GM21360 (cell line): ENCODE measurements around the gene GRAMD2A.

Source experiments
- ATAC-seq: cut with Tn5 transposase; IDR thresholded peaks from one replicate; pipeline ENCODE4 v1.9.1; 2021; ENCODE audit warnings: mild to moderate bottlenecking, moderate library complexity; ENCODE audit not compliant: unreplicated experiment

GRAMD2A gene

DNA sequence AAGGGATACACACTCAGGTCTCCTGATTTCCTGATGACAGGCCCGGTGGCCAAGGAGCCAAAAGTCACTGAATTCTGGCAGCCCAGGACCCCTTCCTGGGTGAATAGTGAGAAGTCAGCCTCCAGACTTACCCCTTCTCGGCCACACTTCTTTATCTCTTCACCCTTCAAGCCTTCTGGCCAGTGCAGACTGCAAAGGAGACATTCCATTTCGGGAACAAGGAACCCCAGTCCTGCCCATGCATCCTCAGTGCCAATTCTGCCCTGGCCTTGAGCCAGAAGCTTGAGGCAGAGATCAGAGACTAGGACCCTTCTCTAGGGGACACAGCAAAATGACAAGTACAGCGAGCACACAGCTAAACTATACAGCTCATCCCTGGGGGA lies 28.8 kb downstream of the GRAMD2A start:
- ATAC-seq = no peak

DNA sequence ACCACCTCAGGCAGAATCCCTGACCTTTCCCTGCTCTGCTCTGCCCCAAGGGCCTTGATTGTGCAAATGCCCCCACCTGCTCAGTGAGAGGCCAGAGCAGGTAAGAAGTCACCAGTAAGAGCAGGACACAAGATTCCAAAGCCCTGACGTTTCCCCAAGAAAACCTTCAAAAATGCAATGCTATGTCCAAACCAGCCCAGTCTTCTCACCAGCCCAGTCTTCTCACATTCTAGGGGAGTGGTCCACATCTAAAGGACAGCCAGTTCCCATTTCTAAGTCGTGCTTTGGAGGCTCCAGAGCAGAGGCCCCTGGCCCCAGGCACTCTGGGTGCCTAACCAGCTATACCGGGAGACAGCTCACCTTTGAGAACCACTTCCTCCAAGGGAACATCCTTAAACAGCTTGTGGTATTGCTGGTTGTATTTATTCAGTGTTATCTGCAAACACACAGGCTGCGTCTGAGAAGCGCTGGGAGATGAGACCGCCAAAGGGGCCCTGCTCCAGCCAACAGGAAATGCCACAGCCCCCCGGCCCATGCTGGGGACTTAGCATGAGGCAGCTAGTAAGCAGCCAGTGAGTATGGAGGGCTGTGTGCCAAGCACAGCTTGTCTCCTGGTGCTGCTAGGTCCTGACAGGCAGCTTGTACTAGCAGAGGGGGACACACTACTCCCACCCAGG lies 29.3 kb downstream of the GRAMD2A start:
- ATAC-seq = no peak

DNA sequence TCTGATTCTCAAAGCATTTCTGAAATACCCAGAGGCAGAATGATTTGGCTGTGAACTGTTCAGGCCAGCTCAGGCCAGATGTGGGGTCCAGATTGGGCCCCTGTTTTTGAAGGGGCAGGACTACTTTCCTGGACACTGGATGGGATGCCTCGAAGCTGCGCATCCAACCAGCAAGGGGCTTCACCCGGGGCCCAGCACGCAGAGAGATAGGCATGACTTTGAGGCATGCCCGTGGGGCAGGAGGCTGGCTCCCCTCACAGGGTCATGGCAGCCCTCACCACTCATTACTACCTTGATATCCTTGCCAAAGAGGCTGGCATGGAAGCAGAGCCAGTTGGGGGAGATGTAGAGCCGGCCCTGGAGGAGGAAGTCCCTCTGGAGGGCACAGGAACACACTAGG lies 30.1 kb downstream of the GRAMD2A start:
- ATAC-seq = no peak

DNA sequence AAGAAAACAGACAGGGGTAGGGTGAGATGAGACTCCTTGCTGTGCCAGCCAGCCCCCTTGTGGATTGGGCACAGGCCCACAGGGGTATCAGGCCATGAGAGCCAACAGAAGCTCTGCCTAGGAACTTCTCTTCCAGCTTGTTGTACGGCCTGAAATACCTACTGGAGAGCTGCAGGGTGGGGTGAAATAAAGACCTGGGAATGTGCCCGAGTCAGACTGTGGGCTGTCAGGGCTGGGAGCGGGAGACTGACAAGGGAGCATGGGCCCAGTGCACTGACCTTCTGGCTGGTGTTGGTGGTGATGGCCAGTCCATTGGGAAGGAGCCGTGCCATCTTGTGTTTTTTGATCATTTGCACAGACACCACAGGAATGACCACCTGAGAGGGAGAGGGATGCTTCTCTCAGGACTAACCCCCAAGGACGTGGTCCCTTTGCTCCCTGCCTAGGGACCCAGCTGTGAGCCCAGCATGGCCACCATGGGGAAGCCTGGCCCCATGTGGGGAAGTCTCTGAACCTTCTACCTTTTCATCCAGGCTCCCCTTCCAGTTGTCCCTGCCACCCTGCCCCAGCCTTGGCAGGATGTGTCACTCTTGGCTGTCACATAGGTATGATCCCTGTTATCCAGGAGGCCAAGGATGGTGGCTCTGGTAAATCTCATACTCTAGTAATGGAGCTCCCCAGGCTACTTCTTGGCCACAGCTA lies 30.7 kb downstream of the GRAMD2A start:
- ATAC-seq = no peak

DNA sequence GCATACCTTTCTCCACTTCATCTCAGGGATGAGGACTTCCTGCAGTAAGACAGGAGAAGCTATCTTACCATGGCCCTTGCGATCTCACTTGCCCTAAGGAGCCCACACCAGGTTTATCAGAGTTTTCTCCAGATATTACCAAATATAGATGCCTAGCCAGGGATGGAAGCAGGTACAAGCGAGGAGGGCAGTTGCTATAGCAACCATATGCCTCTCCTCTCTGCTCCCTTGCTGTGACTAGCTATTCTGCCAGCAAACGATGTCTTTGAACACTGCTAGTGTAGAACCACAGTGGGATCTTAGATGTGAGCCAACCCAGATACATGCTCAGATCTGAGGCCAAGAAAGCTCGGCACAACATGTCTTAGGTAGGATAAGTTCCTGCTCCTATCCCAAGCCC lies 33.9 kb downstream of the GRAMD2A start:
- ATAC-seq = no peak

DNA sequence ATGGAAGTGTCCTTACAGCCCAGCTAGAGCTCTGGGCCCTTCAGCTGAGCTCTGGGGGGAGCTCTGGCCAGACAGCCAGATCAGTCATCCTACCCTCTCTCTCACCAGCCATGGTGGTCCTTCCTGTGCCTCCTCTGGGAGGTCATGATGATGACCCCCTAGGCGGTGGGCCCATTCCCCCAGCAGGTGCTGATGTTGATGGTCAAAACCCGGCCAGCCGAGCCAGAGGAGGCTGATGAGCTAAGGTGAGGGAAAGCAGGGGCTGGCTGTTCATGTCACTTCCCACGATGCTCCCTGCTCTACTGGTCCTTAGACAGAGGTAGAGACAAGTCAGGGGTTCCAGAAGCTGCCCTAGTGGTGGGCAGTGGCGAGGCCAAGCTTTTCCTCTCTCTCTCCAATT lies 35.0 kb downstream of the GRAMD2A start:
- no peak for ATAC-seq

DNA sequence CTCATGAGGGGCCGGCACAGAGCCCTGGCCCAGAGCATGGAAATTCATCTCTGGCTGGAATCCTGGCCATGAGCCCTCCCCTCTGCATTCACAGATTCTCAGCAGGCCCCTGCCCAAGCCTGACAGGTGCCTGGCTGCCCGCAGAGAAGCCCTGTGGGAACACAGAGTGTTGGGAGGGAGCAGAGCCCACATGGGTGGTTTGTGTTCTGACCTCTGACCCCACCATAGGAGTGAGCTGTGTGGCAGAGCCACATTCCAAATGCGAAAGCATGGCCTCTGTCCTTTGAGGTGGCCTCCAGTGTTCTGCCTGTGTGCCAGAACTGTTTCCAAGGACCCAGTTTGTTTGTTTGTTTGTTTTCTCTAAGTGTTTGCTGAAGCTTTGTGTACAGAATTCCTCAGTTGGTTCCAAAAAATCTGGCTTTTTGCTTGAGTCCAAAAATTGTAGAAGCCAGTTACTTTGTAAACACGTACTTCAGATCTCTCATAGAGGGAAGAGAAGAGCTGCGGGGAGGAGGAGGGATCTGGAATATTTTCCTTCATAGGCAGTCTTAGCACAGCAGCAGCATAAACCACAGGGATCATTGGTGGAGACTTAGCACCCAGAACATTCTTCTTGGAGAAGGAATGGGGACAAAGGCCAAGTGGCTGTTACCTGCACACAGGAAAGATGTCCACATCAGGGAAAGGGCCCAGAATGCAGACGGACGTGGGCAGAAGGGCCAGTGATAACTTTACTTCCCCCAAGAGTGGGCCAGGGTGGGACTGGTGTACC lies 36.0 kb downstream of the GRAMD2A start:
- no peak for ATAC-seq

DNA sequence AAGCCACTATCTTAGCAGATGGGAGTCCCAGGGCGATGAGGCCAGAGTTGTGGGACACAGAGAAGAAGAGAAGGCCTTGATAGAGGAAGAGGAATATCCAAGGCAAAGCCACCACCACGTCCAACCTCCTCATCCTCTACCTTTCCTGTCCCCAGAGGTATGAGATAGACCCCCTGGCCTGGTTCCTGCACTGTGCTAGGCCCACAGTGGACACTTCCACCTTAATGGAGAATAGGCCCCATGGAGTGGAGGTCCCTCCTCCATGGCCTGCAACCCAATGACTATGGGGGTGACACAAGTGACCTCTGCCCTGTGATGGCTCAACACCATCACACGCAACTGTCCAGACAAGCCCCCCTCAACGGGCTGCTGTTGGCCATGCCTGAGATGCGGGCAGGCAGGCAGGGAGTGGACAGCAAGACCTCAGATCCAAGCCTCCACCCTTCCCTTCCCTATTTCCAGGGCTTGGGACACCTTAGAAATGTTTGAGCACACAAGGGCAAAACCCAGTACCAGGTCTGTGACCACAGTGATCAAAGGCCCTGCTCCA lies 36.8 kb downstream of the GRAMD2A start:
- no peak for ATAC-seq

DNA sequence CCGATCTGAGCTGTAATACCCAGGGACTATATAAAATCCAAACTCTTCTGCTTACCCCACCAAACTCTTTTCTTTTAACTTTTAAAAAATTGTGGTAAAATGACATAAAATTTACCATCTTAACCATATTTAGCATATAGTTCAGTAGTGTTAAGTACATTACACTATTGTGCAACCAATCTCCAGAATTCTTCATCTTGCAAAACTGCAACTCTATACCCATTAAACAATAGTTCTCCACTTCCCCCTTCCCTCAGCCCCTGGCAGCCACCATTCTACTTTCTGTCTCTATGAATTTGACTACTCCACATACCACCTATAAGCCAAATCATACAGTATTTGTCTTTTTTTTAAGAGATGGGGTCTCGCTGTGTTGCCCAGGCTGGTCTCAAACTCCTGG lies 40.7 kb downstream of the GRAMD2A start:
- ATAC-seq = no peak

DNA sequence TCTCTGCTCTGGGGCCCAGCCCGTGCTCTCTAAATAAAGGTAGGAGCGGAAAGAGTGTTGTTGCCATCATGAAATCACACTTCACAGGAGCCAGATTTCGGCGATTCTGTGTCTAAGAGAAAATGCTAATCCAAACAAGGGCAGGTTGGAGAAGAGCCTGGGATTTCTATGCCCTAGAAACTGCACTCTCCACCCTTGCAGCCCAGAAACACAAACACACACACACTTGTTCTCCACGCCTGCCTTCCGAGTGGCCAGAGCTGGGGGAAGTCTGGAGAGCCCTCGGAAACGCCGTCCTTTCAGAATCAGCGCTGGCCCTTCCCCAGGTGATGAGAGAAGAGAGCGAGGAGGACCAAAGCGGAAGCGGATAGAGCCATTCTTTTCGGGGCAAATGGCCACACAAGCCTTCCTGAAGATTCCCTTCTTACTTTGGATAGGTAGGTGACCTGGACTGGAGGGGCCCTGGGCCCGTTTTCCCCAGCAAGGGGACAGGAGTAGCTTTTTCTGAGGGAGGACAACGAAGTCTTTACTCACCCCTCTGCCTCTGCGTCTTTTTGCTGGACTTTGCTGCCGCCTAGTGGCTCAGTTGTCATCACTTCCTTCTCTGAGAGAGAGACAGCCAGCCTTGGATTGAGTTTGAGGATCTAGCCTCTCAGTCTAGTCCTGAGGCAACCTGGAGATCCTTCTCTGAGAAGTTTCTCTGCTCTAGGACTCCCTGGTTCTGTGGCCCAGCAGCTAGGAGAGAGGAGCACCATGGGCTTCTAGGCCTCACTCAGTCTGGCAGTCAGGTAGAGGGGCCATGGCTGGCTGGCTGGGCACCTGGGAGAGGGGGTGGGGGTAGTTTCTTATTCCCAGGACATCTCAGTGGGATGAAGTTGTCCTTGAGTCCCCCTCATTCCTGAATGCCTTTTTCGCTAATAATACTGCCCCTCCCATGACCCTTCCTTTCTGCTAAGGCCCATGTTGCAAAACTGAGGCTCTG lies 41.7 kb downstream of the GRAMD2A start:
- peak; percentile 74 for ATAC-seq

DNA sequence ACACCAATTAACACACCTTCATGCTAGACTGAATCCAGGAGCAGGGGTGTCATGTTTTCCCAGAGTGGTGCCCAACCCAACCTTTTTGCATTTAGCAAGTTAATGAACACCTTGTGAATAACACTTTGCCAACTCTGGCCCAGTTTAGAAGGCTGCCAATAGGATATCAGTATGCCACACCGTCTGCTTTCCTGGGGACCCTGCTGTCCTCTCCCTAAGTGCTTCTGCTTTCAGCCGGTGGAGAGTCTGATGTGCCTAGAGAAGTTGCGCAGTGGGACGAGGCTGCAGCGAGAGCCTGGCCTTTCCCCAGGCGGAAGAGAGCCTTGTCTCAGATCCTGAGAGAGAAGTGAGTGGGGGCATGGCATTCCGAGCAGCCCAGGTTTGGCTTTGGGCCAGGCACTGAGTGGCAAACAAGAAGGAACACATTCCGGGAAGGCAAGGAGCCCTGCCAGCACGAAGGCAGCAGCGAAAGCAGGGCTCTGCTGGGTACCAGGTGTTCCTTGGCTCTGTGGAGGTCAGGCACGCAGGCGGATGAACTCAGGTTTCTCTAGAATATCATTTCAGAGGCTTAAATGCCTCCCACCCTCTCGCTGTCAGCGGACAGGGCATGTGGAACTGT lies 42.5 kb downstream of the GRAMD2A start:
- ATAC-seq = no peak

DNA sequence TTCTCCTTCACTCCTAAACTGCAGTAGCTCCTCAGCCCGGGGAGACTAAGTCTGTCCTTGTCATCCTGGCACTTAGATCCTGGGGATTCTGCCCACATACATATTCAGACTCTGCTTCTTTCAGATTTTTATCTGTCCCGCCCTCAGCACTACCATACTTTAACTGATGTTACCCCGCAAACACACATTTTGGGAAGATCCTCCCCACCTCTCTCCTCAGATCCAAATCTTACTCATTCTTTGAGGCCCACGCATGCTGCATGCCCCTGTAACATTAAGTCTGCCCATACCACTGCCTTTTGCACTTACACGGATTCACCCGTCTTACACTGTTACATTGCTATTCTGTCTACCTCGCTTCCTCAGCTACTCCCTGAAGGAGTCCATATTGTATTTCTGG lies 43.3 kb downstream of the GRAMD2A start:
- ATAC-seq = no peak

DNA sequence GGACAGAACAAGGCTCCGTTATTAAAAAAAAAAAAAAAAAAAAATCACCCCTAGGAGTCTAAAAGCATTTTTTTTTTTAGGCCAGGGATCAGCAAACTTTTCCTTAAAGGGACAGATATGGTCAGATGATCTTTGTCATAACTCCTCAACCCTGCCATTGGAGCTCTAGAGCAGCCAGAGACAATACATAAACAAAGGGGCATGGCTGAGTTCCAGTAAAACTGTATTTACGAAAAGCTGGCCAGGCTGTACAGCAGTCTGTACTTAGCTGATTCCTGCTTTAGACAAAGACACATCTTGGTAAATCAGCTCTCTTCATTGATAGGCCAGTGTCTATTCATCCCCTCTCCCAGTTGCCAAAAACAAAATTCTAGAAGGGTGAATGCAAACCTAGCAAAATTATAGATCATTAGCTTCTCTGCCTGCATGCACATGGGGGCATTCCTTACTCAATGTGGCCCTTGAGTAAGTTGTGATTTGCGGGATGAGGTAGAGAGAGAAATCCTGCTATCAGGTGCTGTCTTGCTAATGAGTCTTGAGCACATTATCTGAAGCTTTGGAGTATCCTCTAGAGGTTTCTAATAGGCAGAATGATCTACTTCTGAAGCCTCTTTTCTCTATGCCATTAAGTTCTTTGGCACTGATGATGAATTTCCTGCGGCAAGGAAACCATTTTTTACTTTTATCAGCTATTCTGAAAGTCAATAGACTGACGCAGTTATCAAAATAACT lies 44.2 kb downstream of the GRAMD2A start:
- no peak for ATAC-seq

DNA sequence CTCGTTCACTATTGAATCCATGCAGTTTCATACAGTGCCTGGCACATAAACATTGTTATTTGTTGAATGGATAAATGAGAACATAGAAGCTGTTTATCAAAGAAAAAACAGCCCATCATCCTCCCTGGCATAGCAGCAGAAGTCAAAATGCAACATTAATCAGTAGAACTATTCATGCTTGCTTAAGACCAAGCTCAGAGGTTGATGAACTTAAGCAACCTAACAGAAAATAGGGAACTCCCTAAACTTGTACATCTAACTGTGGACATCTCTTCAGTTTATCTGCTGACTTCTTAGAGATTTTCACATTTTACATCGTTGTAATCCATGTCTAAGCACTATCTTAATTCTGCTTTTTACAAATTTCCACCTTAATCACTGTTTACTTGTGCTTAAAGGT lies 50.2 kb downstream of the GRAMD2A start:
- no peak for ATAC-seq

DNA sequence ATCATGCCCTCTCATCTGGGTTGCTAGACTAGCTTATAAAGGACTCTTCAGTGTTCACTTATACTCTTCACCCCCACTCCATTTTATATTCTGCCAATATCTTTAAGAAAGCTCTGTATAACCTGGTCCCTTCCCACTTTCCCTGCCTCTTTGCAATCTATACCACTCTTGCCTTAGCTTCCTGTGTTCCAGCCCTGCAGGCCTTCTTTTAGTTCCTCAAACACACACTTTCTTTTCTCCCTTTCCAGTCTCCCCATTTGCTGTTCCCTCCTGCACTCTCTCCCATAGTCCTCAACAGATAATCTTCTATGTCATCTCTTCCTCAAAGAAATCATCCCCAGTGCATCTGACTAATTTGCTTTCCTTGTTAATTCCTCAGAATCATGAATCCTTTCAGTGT lies 50.7 kb downstream of the GRAMD2A start:
- ATAC-seq = no peak

DNA sequence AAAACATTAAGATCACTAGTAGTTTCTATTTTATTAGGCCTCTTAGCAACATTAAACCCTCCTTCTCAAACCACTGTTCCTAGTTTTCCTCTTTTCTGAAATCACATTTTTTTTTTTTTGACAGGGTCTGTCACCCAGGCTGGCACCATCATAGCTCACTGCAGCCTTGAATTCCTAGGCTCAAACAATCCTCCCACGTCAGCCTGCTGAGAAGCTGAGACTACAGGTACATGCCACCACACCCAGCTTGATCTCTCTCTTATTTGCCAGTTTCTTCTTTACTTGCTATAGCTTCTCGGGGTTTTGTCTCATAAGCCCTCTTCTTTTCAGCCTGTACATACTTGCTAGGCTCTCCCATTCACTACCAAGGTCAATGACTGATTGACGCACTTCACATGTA lies 51.4 kb downstream of the GRAMD2A start:
- no peak for ATAC-seq

DNA sequence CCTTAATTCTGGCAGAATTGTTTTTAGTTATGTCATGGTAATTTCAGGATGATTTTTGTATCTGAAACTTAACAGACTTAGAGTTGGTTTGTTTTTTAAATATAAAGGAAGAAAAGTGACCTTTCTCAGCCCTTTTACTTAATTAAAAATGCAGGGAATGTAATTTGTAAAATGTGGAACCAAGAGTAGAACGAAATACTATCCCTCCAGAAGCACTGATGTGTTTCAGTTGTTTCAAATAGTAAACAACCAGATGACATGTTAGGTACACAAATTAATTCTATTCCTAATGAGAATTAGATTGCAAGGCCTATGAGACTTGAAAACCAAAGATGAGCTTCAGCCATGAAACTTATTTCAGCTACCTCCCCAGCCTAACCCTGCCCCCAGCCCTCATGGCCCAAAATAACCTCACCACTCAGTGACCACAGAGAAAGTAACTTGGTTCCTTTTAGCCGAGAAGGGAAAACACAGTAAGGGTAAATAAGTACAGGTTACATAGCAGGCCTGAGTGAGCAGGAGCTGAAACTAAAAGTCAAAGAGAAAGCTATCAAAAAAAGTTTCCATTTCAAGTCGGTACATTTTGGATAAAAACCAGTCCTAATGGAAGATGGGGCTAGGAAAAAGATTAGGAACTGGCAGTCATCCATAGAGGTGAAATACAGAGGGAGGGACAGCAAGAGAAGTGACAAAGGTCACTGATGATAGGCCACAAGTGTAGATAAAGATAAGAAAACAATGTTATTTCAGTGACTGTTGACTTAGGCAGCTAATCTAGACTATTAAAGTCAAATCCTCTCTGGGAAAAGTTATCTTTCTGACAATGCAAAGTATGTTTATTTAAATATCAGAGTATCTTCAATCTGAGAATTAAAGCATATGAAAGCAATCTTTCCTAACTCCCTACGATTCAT lies 56.2 kb downstream of the GRAMD2A start:
- ATAC-seq = peak; percentile 99

DNA sequence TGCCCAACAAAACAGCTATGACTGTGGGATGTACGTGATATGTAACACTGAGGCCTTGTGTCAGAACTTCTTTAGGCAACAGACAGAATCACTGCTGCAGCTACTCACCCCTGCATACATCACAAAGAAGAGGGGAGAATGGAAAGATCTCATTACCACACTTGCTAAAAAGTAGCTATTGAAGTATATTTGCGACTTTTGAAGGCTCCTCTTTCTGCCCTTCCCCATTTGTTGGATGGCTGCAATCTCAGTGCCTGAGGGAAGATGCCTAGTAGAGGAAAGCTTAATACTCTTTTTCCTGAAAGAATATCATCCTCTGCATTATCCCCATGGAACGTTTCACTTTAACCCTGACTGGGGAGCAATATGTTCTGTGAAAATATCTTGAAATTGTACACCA lies 57.5 kb downstream of the GRAMD2A start:
- ATAC-seq = no peak
